Duodenal mucosa (tissue), 2 donors: ENCODE data around the gene CLCN4.

Experiments
- H3K27ac ChIP-seq: one replicate; pipeline ENCODE4 v1.7.0; 2013; ENCODE audit warnings: low read depth, low read length
- H3K27me3 ChIP-seq, 2 donors: one replicate each; pipeline ENCODE4 v1.7.0; 2013; ENCODE audit warnings: low read length in 2 of 2, control low read depth in 1 of 2; ENCODE audit not compliant: insufficient read depth in 2 of 2, control insufficient read depth in 1 of 2
- H3K36me3 ChIP-seq, 2 donors: one replicate each; pipeline ENCODE4 v1.7.0; 2013; ENCODE audit warnings: low read length in 2 of 2, control low read depth in 1 of 2; ENCODE audit not compliant: insufficient read depth in 2 of 2, control insufficient read depth in 1 of 2
- H3K4me1 ChIP-seq, 2 donors: one replicate each; pipeline ENCODE4 v1.7.0; 2013; ENCODE audit warnings: low read length in 2 of 2, control low read depth in 1 of 2; ENCODE audit not compliant: insufficient read depth in 2 of 2, control insufficient read depth in 1 of 2
- H3K4me3 ChIP-seq, 2 donors: one replicate each; pipeline ENCODE4 v1.7.0; 2013; ENCODE audit warnings: low read length in 2 of 2, low read depth in 1 of 2
- H3K9ac ChIP-seq, 2 donors: one replicate each; pipeline ENCODE4 v1.7.0; 2013; ENCODE audit warnings: low read length in 2 of 2, low read depth in 1 of 2
- H3K9me3 ChIP-seq, 2 donors: one replicate each; pipeline ENCODE4 v1.7.0; 2013; ENCODE audit warnings: low read length in 2 of 2, control low read depth in 1 of 2; ENCODE audit not compliant: control insufficient read depth in 1 of 2

The CLCN4 gene

GRCh38 chrX:10206317-10206716, 49.5 kb downstream of the CLCN4 start:
- Histone ChIP-seq H3K27ac (no peak overlapping the region), H3K4me3 (no peak overlapping the region), H3K9me3 (no peaks in the 10 kb centered on the region), H3K27me3 (no peaks in the 10 kb centered on the region), H3K4me1 (no peaks in the 10 kb centered on the region), H3K9ac (no peak overlapping the region), H3K36me3 (no peaks in the 10 kb centered on the region)

GRCh38 chrX:10208281-10208856, 51.6 kb downstream of the CLCN4 start:
- H3K27me3 ChIP-seq = no peaks in the 10 kb centered on the region
- H3K27ac ChIP-seq = no peak overlapping the region

GRCh38 chrX:10208953-10209352, 52.2 kb downstream of the CLCN4 start:
- Histone ChIP-seq H3K9me3 (no peaks in the 10 kb centered on the region), H3K27ac (no peak overlapping the region), H3K4me3 (no peak overlapping the region), H3K9ac (no peak overlapping the region), H3K4me1 (no peaks in the 10 kb centered on the region), H3K27me3 (no peaks in the 10 kb centered on the region), H3K36me3 (no peaks in the 10 kb centered on the region)

More at GRCh38 chrX:10208281-10208856, 51.6 kb downstream of the CLCN4 start:
- no peaks in the 10 kb centered on the region for H3K4me1 ChIP-seq
- no peaks in the 10 kb centered on the region for H3K9me3 ChIP-seq
- H3K4me3 ChIP-seq = no peak overlapping the region
- H3K9ac ChIP-seq = no peak overlapping the region
- H3K36me3 ChIP-seq = no peaks in the 10 kb centered on the region

- no peaks in the 10 kb centered on the region for H3K36me3 ChIP-seq
- H3K9ac ChIP-seq = no peak overlapping the region
- H3K27ac ChIP-seq = no peak overlapping the region
- H3K27me3 ChIP-seq = no peaks in the 10 kb centered on the region
- no peak overlapping the region for H3K4me3 ChIP-seq
- no peaks in the 10 kb centered on the region for H3K4me1 ChIP-seq
- H3K9me3 ChIP-seq = no peaks in the 10 kb centered on the region
These were observed 55.6 kb downstream of the CLCN4 start for GRCh38 chrX:10212395-10212794.

- H3K9ac ChIP-seq = no peak overlapping the region
- H3K9me3 ChIP-seq = no peaks in the 10 kb centered on the region
- no peaks in the 10 kb centered on the region for H3K36me3 ChIP-seq
- H3K4me1 ChIP-seq = no peaks in the 10 kb centered on the region
- H3K4me3 ChIP-seq = no peak overlapping the region
- no peak overlapping the region for H3K27ac ChIP-seq
- H3K27me3 ChIP-seq = no peaks in the 10 kb centered on the region
These were observed 56.9 kb downstream of the CLCN4 start for GRCh38 chrX:10213716-10214115.

GRCh38 chrX:10216208-10216607, 59.4 kb downstream of the CLCN4 start:
- no peaks in the 10 kb centered on the region for H3K27me3 ChIP-seq
- H3K4me1 ChIP-seq = no peaks in the 10 kb centered on the region
- H3K9me3 ChIP-seq = no peaks in the 10 kb centered on the region
- no peak overlapping the region for H3K9ac ChIP-seq
- H3K36me3 ChIP-seq = no peaks in the 10 kb centered on the region
- no peak overlapping the region for H3K4me3 ChIP-seq
- no peak overlapping the region for H3K27ac ChIP-seq

GRCh38 chrX:10217198-10217597, 60.4 kb downstream of the CLCN4 start:
- H3K36me3 ChIP-seq = no peaks in the 10 kb centered on the region
- no peak overlapping the region for H3K9ac ChIP-seq
- H3K4me3 ChIP-seq = no peak overlapping the region
- no peak overlapping the region for H3K27ac ChIP-seq
- no peaks in the 10 kb centered on the region for H3K4me1 ChIP-seq
- H3K27me3 ChIP-seq = no peaks in the 10 kb centered on the region
- H3K9me3 ChIP-seq = no peaks in the 10 kb centered on the region

- no peaks in the 10 kb centered on the region for H3K9me3 ChIP-seq
- H3K4me3 ChIP-seq = no peak overlapping the region
- no peak overlapping the region for H3K9ac ChIP-seq
- H3K27ac ChIP-seq = no peak overlapping the region
- H3K27me3 ChIP-seq = no peaks in the 10 kb centered on the region
- no peaks in the 10 kb centered on the region for H3K36me3 ChIP-seq
- no peaks in the 10 kb centered on the region for H3K4me1 ChIP-seq
These were observed 64.9 kb downstream of the CLCN4 start for GRCh38 chrX:10221651-10222050.

GRCh38 chrX:10223276-10223675, 66.5 kb downstream of the CLCN4 start:
- Histone ChIP-seq H3K9ac (no peak overlapping the region), H3K9me3 (no peaks in the 10 kb centered on the region), H3K27me3 (no peaks in the 10 kb centered on the region), H3K36me3 (no peaks in the 10 kb centered on the region), H3K27ac (no peak overlapping the region), H3K4me1 (no peaks in the 10 kb centered on the region), H3K4me3 (no peak overlapping the region)

GRCh38 chrX:10223781-10224180, 67.0 kb downstream of the CLCN4 start:
- Histone ChIP-seq H3K4me3 (no peak overlapping the region), H3K9me3 (no peaks in the 10 kb centered on the region), H3K9ac (no peak overlapping the region), H3K27me3 (no peaks in the 10 kb centered on the region), H3K36me3 (no peaks in the 10 kb centered on the region), H3K27ac (no peak overlapping the region), H3K4me1 (no peaks in the 10 kb centered on the region)

GRCh38 chrX:10230222-10230621, 73.4 kb downstream of the CLCN4 start:
- H3K4me1 ChIP-seq = no peaks in the 10 kb centered on the region
- no peak overlapping the region for H3K4me3 ChIP-seq
- no peak overlapping the region for H3K9ac ChIP-seq
- H3K27ac ChIP-seq = no peak overlapping the region
- H3K27me3 ChIP-seq = no peaks in the 10 kb centered on the region
- H3K36me3 ChIP-seq = no peaks in the 10 kb centered on the region
- no peaks in the 10 kb centered on the region for H3K9me3 ChIP-seq
